ENCODE results near the gene GSE1.

Gene GSE1

GRCh38 chr16:85607796-85608514, 5.2 kb upstream of the GSE1 start:
- DNase-seq: no peak

DNA sequence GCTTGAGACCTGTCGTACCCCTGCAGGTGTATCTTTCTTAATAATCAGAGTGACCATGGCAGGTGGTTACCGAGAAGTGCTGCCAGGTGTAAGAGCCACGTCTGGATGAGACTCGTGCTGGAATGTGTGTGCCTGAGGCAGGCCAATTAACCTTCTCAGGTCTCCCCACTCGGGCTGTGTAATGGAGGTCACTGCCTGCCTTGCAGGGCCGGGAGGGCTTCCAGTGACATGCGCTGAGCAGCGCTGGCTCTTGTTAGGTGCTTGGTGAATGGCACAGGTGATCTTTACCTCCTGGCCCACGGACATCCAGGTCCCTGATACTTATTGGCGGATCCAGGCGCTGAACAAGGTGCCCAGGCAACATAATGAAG, 4.6 kb upstream of the GSE1 start:
- DNase-seq: no peak

GRCh38 chr16:85608887-85609286, 4.2 kb upstream of the GSE1 start:
- no peak for DNase-seq

GRCh38 chr16:85609539-85609938, 3.6 kb upstream of the GSE1 start:
- no peak for DNase-seq

DNA sequence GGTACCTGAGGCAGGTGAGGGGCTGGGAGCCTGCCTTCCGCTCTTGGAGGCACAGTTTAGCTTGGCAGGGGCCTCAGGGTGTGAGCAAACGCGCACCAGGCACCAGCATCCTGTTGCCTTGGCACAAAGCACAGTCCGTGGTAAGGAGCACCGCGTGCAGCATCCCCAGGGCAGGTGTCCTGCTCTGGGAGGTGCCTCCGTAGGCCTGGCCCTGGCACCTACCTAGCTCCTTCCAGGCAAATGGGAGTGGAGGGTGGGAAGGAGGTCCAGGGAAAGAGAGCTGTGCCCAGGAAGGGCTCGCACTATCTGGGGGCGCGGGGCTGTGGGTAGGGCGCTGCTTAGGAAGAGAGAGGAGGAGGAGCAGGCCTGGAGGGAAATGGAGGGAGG, 3.1 kb upstream of the GSE1 start:
- DNase-seq: no peak

GRCh38 chr16:85610446-85611193, 2.5 kb upstream of the GSE1 start:
- peak; percentile 87 for DNase-seq

DNA sequence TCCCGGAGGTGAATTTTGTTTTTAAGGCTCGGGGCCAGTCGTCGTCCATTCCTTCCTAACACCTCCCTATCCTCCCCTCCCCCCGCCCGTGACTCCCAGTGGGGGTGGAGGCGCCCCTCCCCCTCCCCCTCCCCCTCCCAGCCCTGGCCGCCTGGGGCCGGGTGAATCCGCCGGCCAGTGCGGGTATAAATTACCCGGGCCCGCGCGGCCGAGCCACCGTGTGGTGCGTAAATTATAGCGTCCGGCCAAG, 2.0 kb upstream of the GSE1 start:
- no peak for DNase-seq

DNA sequence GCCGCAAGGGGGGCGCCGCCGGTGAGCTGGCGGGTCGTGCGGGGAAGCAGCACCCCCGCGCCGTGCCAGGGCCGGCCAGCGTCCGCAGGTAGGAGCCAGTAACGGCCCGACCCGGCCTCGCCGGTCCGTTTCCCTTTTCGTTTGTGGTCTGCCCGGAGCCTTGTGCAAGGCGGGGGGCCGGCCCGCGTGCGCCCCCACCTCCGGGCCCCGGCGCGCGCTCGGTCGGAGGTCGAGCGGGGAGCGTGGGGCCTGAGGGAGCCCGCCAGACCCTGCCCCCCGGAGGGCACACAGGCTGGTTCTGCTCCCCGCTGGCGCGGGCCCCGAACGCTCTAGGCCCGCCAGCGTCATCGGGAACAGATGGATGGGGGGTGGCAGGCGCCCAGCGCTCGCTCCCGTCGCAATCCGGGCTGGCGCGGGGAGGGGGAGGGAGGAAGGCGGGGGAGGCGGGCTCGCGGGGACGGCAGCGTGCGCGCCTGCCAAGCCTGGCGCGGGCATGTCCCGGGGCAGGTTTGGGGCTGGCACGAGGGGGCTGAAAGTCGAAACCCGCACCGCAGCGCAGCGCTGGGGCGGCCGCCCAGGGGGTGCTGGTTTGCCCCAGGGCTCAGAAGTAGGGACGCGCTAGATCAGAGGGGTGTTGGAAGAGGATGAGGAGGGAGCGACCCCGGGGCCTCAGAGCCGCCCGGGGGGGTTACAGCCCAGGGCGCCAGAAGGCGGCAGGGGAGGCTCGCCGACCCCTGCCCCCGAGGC, 1.5 kb upstream of the GSE1 start:
- DNase-seq: peak; percentile 49

- no peak for DNase-seq
Observed at GRCh38 chr16:85612191-85612800, 826 bp upstream of the GSE1 start.

- DNase-seq: no peak
Observed at GRCh38 chr16:85613604-85614337, 649 bp downstream of the GSE1 start.

GRCh38 chr16:85614338-85615013, 1.4 kb downstream of the GSE1 start:
- no peak for DNase-seq

- no peak for DNase-seq
Observed at GRCh38 chr16:85615014-85615851, 2.1 kb downstream of the GSE1 start.

- peak; percentile 80 for DNase-seq
Observed at GRCh38 chr16:85615852-85616606, 2.9 kb downstream of the GSE1 start.

DNA sequence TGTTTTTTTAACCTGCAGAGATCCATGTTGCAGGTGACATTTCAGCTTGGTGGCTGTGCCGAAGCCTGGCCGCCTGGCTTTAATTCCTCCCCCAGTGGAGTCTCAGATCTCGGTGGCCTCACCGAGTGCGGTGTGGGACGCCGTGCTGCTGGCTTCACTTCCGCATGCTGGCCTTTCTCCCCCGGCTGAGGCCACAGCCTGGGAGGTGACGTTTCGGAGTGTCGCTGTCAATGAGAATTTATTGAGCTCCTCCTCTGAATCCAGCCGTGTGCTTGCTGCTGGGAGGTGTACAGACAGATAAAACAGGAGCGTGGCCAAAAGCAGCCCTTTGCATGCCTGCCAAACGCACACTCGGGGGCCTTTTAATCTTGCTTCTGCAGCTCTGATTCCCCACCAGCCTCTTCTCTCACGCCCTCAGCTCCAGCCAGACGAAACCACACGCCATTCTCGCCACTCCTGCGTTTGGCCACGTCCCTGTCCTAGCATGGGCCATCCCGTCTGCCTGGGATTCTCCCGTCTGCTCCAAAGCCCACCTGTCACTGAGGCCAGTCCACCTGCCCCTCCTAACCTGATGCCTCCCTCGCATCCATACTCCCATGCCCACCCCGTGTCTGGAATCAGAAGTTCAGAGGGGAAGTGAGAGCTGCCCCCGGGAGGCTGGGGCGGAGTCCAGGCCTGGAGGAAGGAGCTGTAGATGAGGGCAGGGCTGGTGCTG, 3.6 kb downstream of the GSE1 start:
- no peak for DNase-seq

- no peak for DNase-seq
Observed at GRCh38 chr16:85617948-85618347, 4.8 kb downstream of the GSE1 start.

DNA sequence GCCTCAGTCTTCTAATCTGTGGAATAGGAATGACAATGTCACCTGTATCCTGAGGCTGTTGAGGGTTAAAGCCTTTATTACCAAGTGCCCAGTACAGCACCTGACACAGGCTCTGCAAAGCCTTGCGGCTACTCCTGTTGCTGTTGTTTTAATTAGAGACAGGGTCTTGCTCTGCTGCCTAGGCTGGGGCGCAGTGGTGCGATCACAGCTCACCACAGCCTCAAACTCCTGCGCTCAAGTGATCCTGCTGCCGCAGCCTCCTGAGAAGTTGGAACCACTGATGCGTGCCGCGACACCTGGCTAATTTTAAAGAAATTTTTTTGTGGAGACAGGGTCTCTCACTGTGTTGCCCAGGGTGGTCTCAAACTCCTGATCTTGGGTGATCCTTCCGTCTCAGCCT, 5.4 kb downstream of the GSE1 start:
- no peak for DNase-seq

DNA sequence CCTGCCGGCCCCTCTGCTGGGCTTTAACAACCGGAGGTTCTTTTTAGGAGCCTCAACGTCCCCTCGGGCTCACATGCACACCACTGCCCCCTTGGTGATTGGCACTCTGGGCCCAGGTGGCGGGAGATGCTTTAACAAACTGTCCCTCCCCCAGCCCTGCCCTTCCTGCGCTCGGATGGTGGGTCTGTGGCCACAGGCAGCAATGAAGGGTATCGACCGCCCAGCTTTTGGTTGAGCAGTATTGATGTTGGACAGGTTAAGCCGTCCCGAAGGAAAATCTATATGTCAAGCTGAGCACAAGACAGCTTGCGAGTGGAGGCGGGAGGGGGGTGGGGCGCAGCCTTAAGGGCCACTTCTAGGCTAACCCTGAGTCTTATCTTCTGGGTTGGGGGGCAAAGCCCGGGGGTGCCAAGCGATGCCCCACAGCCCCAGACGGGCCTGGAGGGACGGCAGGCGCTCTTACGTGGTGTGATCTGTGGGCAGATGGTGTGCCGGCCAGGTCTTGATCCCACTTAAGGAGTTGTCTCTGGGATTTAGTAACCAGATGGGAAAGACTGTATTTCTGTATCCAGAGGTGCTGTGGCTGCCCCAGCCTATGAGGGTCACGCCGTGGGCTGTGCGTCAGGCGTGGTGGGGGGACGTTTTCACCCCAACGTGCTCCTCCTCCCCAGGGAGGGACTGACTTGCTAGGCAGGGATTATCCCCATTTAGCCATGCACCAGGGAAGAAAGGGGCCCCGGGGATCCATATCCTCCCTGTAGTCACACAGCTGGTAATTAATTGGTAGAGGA, 6.2 kb downstream of the GSE1 start:
- DNase-seq: no peak

- no peak for DNase-seq
Observed at GRCh38 chr16:85620374-85620773, 7.3 kb downstream of the GSE1 start.

Data from CD4-positive, alpha-beta T cell treated with Interleukin-12 subunit alpha and Interleukin-12 subunit beta, for 1 hour (primary cell).